T47D (cell line): ENCODE data around the gene MYOCD.
A peak's percentile ranks its signal among the peaks of the same experiment; 100 is the strongest.

ENCODE experiments used
- DNase-seq, 2 experiments: peaks; one replicate each; pipeline versions ENCODE4 v3.0.0 to v3.0.0-alpha.2; 2011 to 2012; ENCODE audit warnings: low read depth in 1 of 2, low spot score in 1 of 2
- JUND ChIP-seq: IDR thresholded peaks from 2 replicates; pipeline ENCODE4 v1.6.1; 2012; ENCODE audit warnings: low read depth
- in situ Hi-C: cut with HindIII; loops from 2 replicates; pipeline ENCODE4 v1.10.0; 2016; ENCODE audit warnings: low sequenced_read_pairs, low pct_unique_long_range_greater_than_20kb

The MYOCD gene

DNA sequence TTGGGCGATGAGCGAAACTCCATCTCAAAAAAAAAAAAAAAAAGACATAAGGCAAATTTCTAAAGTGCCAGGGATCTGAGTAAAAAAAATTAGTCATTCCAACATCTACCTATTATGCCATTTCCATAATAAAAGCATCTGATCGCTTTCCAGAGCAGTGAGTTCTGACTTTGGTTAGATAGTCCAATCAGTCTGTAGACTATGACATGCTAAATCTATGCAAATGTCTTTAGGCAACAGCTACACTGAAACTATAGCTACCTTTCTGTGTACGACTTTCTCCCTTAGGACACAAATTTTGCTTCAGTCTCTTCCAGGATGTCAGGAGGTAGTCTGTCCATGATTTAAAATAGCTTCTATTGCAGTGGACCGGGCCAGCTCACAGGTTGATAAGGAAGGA, 64.7 kb downstream of the MYOCD start:
- no peak for TF ChIP-seq JUND
- DNase-seq = no peak
- in situ Hi-C loops = no loop called here

DNA sequence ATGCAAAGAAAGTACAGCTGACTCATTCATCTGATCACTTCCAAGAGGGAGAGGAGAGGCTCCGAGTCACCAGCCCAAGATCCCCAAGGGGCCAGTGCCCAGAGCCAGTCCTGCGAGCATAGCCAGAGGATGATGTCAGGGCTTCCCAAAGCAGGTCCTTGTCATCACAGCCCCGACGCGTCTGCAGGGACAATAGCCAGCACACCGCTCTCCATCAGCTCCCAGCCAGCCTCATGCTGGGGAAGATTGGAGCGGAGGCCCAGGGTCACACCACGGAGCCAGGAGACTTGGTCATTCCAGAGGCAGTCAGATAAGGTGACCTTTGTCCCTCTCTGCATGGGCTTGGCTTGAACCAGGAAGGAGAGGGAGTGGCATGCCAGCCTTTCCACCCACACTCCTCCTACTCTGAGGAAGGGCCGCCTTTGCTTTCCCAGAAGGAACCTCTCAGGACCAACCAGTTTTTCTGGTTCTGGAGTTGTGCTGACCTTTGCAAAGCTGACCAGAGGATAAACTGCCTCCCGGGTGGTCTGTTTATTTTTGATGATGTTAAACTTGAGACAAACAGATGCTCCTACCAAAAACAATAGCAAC, 65.3 kb downstream of the MYOCD start:
- DNase-seq = peak in 1 of 2 experiments; percentile 78
- TF ChIP-seq JUND = no peak
- in situ Hi-C loops = no loop called here

GRCh38 chr17:12731839-12732238, 66.1 kb downstream of the MYOCD start:
- DNase-seq = no peak
- no peak for TF ChIP-seq JUND
- in situ Hi-C loops = no loop called here

GRCh38 chr17:12732366-12732765, 66.7 kb downstream of the MYOCD start:
- in situ Hi-C loops = no loop called here
- no peak for TF ChIP-seq JUND
- DNase-seq = no peak

- in situ Hi-C loops = no loop called here
- no peak for DNase-seq
- TF ChIP-seq JUND = no peak
Measured at GRCh38 chr17:12734926-12735325, 69.2 kb downstream of the MYOCD start.

- no peak for DNase-seq
- no peak for TF ChIP-seq JUND
- in situ Hi-C loops = no loop called here
Measured at GRCh38 chr17:12735517-12735916, 69.8 kb downstream of the MYOCD start.

GRCh38 chr17:12736526-12736925, 70.8 kb downstream of the MYOCD start:
- in situ Hi-C loops = no loop called here
- DNase-seq = no peak

GRCh38 chr17:12737740-12738469, 72.2 kb downstream of the MYOCD start:
- DNase-seq = no peak
- in situ Hi-C loops = no loop called here
- TF ChIP-seq JUND = no peak

More at GRCh38 chr17:12736526-12736925, 70.8 kb downstream of the MYOCD start:
- TF ChIP-seq JUND = no peak

GRCh38 chr17:12738624-12739023, 72.9 kb downstream of the MYOCD start:
- DNase-seq = no peak
- TF ChIP-seq JUND = no peak
- in situ Hi-C loops = no loop called here

- no peak for DNase-seq
- in situ Hi-C loops = no loop called here
- TF ChIP-seq JUND = no peak
Measured at GRCh38 chr17:12739500-12739899, 73.8 kb downstream of the MYOCD start.

- in situ Hi-C loops = no loop called here
- TF ChIP-seq JUND = no peak
- no peak for DNase-seq
Measured at GRCh38 chr17:12743046-12743445, 77.4 kb downstream of the MYOCD start.

GRCh38 chr17:12744298-12744697, 78.6 kb downstream of the MYOCD start:
- no peak for TF ChIP-seq JUND
- DNase-seq = no peak
- in situ Hi-C loops = no loop called here

DNA sequence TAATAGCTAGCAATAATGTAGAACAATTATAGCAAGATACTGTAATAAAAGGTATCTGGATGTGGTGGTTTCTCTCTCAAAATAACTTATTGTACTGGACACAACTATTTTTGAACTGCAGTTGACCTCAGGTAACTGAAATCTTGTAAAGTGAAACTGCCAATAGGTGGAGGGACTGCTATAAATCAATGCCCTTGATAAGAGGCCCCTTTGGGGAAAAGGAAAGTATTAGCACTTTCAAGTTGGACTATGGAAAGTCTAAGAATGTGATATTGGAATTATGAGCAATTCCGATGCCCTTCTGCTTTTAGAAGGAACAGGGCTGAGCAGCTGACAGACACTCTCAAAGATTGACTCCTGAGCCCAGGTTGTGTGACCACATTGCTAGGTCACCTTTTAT, 79.1 kb downstream of the MYOCD start:
- in situ Hi-C loops = no loop called here
- no peak for TF ChIP-seq JUND

GRCh38 chr17:12745486-12745885, 79.8 kb downstream of the MYOCD start:
- in situ Hi-C loops = no loop called here
- no peak for DNase-seq

More for the DNA sequence above, 79.1 kb downstream of the MYOCD start:
- DNase-seq = no peak

More at GRCh38 chr17:12745486-12745885, 79.8 kb downstream of the MYOCD start:
- no peak for TF ChIP-seq JUND
